ENCODE data around the gene EVX1.

GRCh38 chr7:27198138-27198841, 44.3 kb upstream of the EVX1 start:
- TF ChIP-seq CTCF (IDR thresholded peaks at IDR 0.05) (no peak), POLR2A (IDR thresholded peaks at IDR 0.05) (no peak)

All from thyroid gland (tissue), 4 donors.